ENCODE results near the gene CSF1R.

The CSF1R gene

GRCh38 chr5:150085950-150086715 lies at the start of gene CSF1R:
Gene CSF1R, minus strand, starts transcription at chr5:150086554. Its CDS starts 127 bp downstream, at chr5:150086427.
- no peak for DNase-seq (ENCODE audit: low spot score)

- DNase-seq (ENCODE audit: low spot score) = no peak
These were observed 49.4 kb upstream of the CSF1R start for GRCh38 chr5:150135557-150136304.

GRCh38 chr5:150134198-150134588 lies 47.8 kb upstream of the CSF1R start:
- no peak for DNase-seq (ENCODE audit: low spot score)

GRCh38 chr5:150133581-150134197 lies 47.3 kb upstream of the CSF1R start:
- DNase-seq (ENCODE audit: low spot score) = no peak

GRCh38 chr5:150132740-150133139 lies 46.4 kb upstream of the CSF1R start:
- DNase-seq (ENCODE audit: low spot score) = no peak

GRCh38 chr5:150131978-150132694 lies 45.8 kb upstream of the CSF1R start:
- no peak for DNase-seq (ENCODE audit: low spot score)

GRCh38 chr5:150131461-150131860 lies 45.1 kb upstream of the CSF1R start:
- no peak for DNase-seq (ENCODE audit: low spot score)

- no peak for DNase-seq (ENCODE audit: low spot score)
These were observed 44.2 kb upstream of the CSF1R start for GRCh38 chr5:150130493-150130922.

GRCh38 chr5:150129813-150130492 lies 43.6 kb upstream of the CSF1R start:
- DNase-seq (ENCODE audit: low spot score) = peak; percentile 41

GRCh38 chr5:150129454-150129812 lies 43.1 kb upstream of the CSF1R start:
- DNase-seq (ENCODE audit: low spot score) = no peak

GRCh38 chr5:150126921-150127265 lies 40.5 kb upstream of the CSF1R start:
- DNase-seq (ENCODE audit: low spot score) = no peak

- no peak for DNase-seq (ENCODE audit: low spot score)
These were observed 40.0 kb upstream of the CSF1R start for GRCh38 chr5:150126199-150126920.

- DNase-seq (ENCODE audit: low spot score) = no peak
These were observed 39.0 kb upstream of the CSF1R start for GRCh38 chr5:150125334-150125733.

GRCh38 chr5:150124596-150124995 lies 38.2 kb upstream of the CSF1R start:
- no peak for DNase-seq (ENCODE audit: low spot score)

- no peak for DNase-seq (ENCODE audit: low spot score)
These were observed 37.8 kb upstream of the CSF1R start for GRCh38 chr5:150124111-150124557.

- DNase-seq (ENCODE audit: low spot score) = no peak
These were observed 37.2 kb upstream of the CSF1R start for GRCh38 chr5:150123542-150123941.

- DNase-seq (ENCODE audit: low spot score) = no peak
These were observed 36.5 kb upstream of the CSF1R start for GRCh38 chr5:150122536-150123481.

- DNase-seq (ENCODE audit: low spot score) = no peak
These were observed 35.8 kb upstream of the CSF1R start for GRCh38 chr5:150122158-150122510.

GRCh38 chr5:150121448-150122157 lies 35.2 kb upstream of the CSF1R start:
- DNase-seq (ENCODE audit: low spot score) = no peak

All from CD4-positive, alpha-beta T cell treated with Interleukin-2 at 100 ng/mL for 4 hours (primary cell).